Right lobe of liver (tissue), 6 donors: ENCODE results near the gene CHST13. TPM values are rescaled to one million over a fixed set of nuclear protein-coding genes. Genes with fewer than 3 reads are reported as not detected.

ENCODE experiments used
- ATAC-seq, 4 donors: fragments of 200-7000 bp; cut with Tn5 transposase; one replicate each; pipeline ENCODE4 v1.9.1; 2020; ENCODE audit warnings: mild to moderate bottlenecking in 4 of 4, moderate library complexity in 4 of 4
- DNase-seq, 3 donors: peaks; one replicate each; pipeline ENCODE4 v3.0.0-alpha.2; 2020
- H3K27ac ChIP-seq, 3 donors: fragments of 200-600 bp; one replicate each; pipeline ENCODE4 v1.8.0; 2022
- H3K27me3 ChIP-seq, 2 donors: fragments of 200-600 bp; one replicate each; pipeline ENCODE4 v1.8.0; 2022
- H3K36me3 ChIP-seq, 4 donors: fragments of 200-600 bp; sonication (generic) in 1 of 4; one replicate each; pipeline versions ENCODE4 v1.5.1 to v1.8.0; 2017 to 2022; ENCODE audit warnings: control low read depth in 1 of 4
- H3K4me1 ChIP-seq, 4 donors: fragments of 200-600 bp; sonication (generic) in 1 of 4; one replicate each; pipeline versions ENCODE4 v1.5.1 to v1.8.0; 2017 to 2022; ENCODE audit warnings: control low read depth in 1 of 4
- H3K4me3 ChIP-seq, 3 donors: fragments of 200-600 bp; one replicate each; pipeline ENCODE4 v1.8.0; 2022
- H3K9me3 ChIP-seq, 4 donors: fragments of 200-600 bp; sonication (generic) in 1 of 4; one replicate each; pipeline versions ENCODE4 v1.5.1 to v1.8.0; 2017 to 2022; ENCODE audit warnings: control low read depth in 1 of 4
- POLR2A ChIP-seq: fragments of 450-650 bp; IDR thresholded peaks from one replicate; pipeline ENCODE4 v1.6.1; 2017; ENCODE audit warnings: antibody characterized with exemption, mild to moderate bottlenecking
- WGBS: methylation state at CpG from one replicate; pipeline ENCODE4 v1.1.6; 2018; ENCODE audit warnings: low coverage, low lambda C conversion rate; ENCODE audit not compliant: insufficient coverage; ENCODE audit errors: missing lambda C conversion rate; 5-methylcytosine and 5-hydroxymethylcytosine counted together
- intact Hi-C, 2 donors: fragments of 100-400 bp; cut with DNase I; formaldehyde crosslinking; loops; one replicate each; pipeline versions ENCODE4 v1.11.2 to v1.14.1; 2022
- long read RNA-seq: library from polyadenylated mRNA; unstranded; transcript quantifications from one replicate; pipeline ENCODE4 v2.0.0, GENCODE V29; 2019
- total RNA-seq, 6 experiments: library from RNA; depleted of rRNA in 2 of 6; stranded (reverse); fragments of >200 nt in 2 of 6; fragmentation: NEBNext Ultra II Directional in 3 of 6; extraction: Animal tissue kit (Norgen Biotek cat#: 25700) in 3 of 6; gene quantifications; one replicate each; pipeline versions ENCODE4 v1.1.0 to v1.2.4, GENCODE V29; 2016 to 2023
- TF ChIP-seq, protein P1 (sequence below), 4 donors: fragments of 200-600 bp in 3 of 4; fragments of 450-650 bp in 1 of 4; IDR thresholded peaks; one replicate each; pipeline versions ENCODE4 v1.5.1 to v1.8.0; 2016 to 2022; ENCODE audit warnings: antibody characterized with exemption in 4 of 4, mild to moderate bottlenecking in 2 of 4
- donor health status: DM: no; HTN: yes; CAD: no.
- donor health status: DM: no; HTN: no; CAD: no.
- donor health status: DM: no; HTN: no; CAD: no.
- donor health status: DM: no; HTN: yes; CAD: no.
- donor health status: DM: no; HTN: yes; CAD: no.

Gene CHST13, protein sequence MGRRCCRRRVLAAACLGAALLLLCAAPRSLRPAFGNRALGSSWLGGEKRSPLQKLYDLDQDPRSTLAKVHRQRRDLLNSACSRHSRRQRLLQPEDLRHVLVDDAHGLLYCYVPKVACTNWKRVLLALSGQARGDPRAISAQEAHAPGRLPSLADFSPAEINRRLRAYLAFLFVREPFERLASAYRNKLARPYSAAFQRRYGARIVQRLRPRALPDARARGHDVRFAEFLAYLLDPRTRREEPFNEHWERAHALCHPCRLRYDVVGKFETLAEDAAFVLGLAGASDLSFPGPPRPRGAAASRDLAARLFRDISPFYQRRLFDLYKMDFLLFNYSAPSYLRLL
- total RNA-seq = 10 to 100 TPM; 23.5 to 48.9 (median 28.2) TPM
- long read RNA-seq, transcript CHST13-201 (3 exons, 1,789 nt) = major isoform, 10 of 13 reads
- long read RNA-seq, partial matches to known transcripts = 0 of 13 reads
- long read RNA-seq, other reads (novel, unspliced or antisense) = 3 of 13 reads

DNA sequence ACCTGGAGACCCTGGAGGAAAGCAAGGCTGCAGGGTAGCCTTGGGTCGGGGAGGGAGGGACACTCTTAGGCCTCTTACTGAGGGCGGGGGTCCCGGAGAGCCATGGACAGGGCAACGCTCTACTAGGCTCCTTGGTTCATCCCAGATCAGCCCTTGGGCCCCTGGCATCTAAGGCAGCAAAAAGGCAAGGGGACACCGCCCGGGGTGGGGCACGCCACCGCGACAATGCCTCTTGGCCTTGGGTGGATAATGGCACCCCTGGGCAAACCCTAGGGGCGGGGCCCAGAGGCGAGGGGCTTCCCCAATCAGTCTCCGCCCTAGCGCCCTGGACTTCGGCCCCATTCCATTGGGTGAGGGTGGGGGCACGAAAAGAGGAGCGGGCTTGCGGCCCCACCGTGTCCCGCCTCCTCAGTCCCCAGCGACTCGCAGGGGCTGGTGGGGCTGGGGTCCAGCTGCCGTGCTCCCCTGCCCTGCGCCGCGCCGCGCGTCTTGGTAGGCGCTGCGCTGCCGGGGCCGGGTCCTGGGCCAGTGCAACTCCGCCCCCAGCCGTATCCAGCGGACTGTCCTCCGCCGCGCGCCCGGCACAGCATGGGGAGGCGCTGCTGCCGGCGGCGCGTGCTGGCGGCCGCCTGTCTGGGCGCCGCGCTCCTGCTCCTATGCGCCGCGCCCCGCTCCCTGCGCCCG lies at the start of gene CHST13:
Gene CHST13, plus strand, starts transcription at position 411 of the 684 bp plus-strand sequence. Its CDS starts 178 bp downstream, at position 589.
- WGBS = 29% methylated on average over 5 of the region's 56 CpGs
- Histone ChIP-seq H3K4me3 (peak within 1 kb of the TSS; percentile 55 to 83 (median 68)), H3K27ac (peak within 1 kb of the TSS; percentile 65 to 93 (median 80)), H3K27me3 (no peaks in the 10 kb centered on the region), H3K4me1 (peaks cover 0 to 51% (median 20%) of the 10 kb centered on the region in 4 donors), H3K9me3 (no peaks in the 10 kb centered on the region), H3K36me3 (no peaks in the 10 kb centered on the region)
- TF ChIP-seq, protein P1, sequence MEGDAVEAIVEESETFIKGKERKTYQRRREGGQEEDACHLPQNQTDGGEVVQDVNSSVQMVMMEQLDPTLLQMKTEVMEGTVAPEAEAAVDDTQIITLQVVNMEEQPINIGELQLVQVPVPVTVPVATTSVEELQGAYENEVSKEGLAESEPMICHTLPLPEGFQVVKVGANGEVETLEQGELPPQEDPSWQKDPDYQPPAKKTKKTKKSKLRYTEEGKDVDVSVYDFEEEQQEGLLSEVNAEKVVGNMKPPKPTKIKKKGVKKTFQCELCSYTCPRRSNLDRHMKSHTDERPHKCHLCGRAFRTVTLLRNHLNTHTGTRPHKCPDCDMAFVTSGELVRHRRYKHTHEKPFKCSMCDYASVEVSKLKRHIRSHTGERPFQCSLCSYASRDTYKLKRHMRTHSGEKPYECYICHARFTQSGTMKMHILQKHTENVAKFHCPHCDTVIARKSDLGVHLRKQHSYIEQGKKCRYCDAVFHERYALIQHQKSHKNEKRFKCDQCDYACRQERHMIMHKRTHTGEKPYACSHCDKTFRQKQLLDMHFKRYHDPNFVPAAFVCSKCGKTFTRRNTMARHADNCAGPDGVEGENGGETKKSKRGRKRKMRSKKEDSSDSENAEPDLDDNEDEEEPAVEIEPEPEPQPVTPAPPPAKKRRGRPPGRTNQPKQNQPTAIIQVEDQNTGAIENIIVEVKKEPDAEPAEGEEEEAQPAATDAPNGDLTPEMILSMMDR (IDR thresholded peaks at IDR 0.05) = peak in 2 of 4 donors; percentile 14 to 23
- TF ChIP-seq POLR2A = peak; percentile 92
- peak; percentile 85 to 95 (median 91) for DNase-seq
- intact Hi-C loops = no loop called here
- peak; percentile 73 to 87 (median 77) for ATAC-seq

DNA sequence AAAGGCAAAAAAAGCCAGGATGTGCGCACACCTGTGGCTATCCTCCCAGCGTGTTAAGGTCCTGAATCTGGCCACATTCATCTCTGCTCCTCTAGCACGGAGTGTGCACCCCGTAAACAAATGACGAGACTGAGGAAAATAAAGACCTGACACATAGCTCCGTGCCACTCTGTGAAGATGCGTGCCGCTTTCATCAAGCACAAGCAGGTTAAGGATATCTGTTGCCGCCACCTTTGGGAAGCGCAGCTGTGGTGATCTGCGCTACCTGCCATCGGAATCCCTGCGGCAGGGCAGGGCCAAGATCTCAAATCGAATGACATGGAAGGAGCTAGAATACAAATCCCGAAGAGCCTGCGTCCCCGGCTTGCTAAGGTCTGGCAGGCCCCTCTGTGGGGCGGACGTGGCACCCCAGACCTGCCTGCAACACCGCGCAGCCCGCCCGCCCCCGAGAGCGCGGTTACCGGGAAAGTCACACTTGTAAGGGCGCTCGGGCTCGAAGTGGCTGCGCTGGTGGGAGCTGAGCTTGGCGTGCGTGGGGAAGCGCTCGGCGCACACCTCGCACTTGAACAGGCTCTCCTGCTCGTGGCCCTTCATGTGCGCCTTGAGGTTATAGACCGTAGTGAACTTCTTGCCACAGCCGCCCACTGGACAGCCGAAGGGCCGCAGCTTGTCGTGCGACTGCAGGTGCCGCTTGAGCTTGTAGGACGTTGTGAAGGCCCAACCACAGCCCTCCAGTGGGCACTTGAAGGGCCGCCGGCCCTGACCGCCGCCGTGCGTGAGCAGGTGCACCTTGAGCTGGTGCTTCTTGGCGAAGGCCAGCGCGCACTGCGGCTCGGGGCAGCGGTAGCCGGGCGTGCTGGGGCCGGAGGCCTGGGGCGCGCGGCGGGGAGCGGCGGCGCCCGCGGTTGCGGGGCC lies 49.2 kb upstream of the CHST13 start:
- 9% methylated on average over 14 of the region's 72 CpGs for WGBS
- intact Hi-C loops = no loop called here
- peaks cover 0 to 29% (median 13%) of the 10 kb centered on the region in 4 donors for H3K4me1 ChIP-seq
- peak overlapping the region; percentile 85 to 98 (median 87) for H3K27ac ChIP-seq
- H3K4me3 ChIP-seq = peak overlapping the region; percentile 60 to 73 (median 63)
- ATAC-seq (peak; percentile 2 to 12 (median 4)), DNase-seq (peak; percentile 61 to 74 (median 71))
- peaks cover 11 to 20% (median 14%) of the 10 kb centered on the region in 4 donors for H3K36me3 ChIP-seq
- H3K27me3 ChIP-seq = no peaks in the 10 kb centered on the region
- TF ChIP-seq, protein P1 (IDR thresholded peaks at IDR 0.05) = peak in 1 of 4 donors; percentile 11
- TF ChIP-seq POLR2A = no peak
- no peaks in the 10 kb centered on the region for H3K9me3 ChIP-seq

DNA sequence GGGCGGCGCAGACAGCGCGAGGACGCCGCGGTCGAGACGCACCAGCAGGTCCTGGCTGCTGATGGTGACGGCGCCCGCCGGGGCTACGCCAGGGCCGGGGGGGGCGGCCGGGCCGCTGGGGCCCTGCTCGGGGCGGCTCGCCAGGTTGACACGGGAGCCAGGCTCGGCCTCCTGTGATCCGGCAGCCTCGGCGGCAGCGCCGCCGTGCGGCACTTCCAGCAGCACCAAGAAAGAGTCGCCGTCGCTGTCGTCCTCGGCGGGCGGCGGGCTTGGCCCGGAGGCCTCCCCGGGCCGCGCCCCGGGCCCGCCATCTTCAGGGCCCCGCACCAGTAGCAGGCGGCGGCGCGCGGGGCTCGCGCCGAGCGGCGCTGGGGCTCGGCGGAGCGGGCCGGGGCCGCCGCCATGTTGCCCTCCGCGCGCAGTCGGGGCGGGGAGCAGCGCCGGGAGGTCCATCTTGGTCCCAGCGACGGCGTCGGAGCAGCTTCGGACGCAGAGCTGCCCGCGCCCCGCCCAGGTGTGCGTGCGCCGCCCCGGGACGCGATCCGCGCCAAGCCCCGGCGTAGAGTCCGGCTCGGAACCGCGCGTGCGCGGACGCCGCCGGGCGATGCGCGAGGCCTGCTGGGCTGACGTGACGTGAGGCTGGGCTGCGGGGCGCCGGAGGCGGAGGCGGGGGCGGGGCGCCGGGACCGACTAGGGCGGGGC lies 48.4 kb upstream of the CHST13 start, which contains the start of gene ZXDC:
Gene ZXDC, minus strand, starts transcription at position 479 of the 702 bp plus-strand sequence. Its CDS starts 26 bp downstream, at position 453.
- peak; percentile 97 to 98 (median 97) for DNase-seq
- Histone ChIP-seq H3K36me3 (peaks cover 3 to 11% (median 8%) of the 10 kb centered on the region in 4 donors), H3K4me1 (peaks cover 0 to 29% (median 13%) of the 10 kb centered on the region in 4 donors), H3K27me3 (no peaks in the 10 kb centered on the region), H3K9me3 (no peaks in the 10 kb centered on the region), H3K4me3 (peak within 1 kb of the TSS; percentile 63 to 73 (median 73)), H3K27ac (peak within 1 kb of the TSS; percentile 85 to 98 (median 88))
- TF ChIP-seq POLR2A = peak; percentile 96
- TF ChIP-seq, protein P1 (IDR thresholded peaks at IDR 0.05) = peak; percentile 38 to 66 (median 46)
- intact Hi-C loops = no loop called here
- WGBS = 0% methylated on average over 32 of the region's 112 CpGs
- peak; percentile 60 to 81 (median 75) for ATAC-seq
